IPS-15b (cell line): ENCODE data around the gene TWF2.

Experiments
- H3K27me3 ChIP-seq: one replicate; pipeline ENCODE4 v1.6.1; 2013; ENCODE audit warnings: low read length; ENCODE audit not compliant: control insufficient read depth, insufficient read depth
- H3K36me3 ChIP-seq: one replicate; pipeline ENCODE4 v1.6.1; 2013; ENCODE audit warnings: low read length; ENCODE audit not compliant: control insufficient read depth, insufficient read depth
- H3K4me1 ChIP-seq: one replicate; pipeline ENCODE4 v1.6.1; 2013; ENCODE audit warnings: mild to moderate bottlenecking, low read length; ENCODE audit not compliant: control insufficient read depth, insufficient read depth
- H3K4me3 ChIP-seq: one replicate; pipeline ENCODE4 v1.5.1; 2013; ENCODE audit warnings: low read depth, low read length
- H3K9ac ChIP-seq: one replicate; pipeline ENCODE4 v1.6.1; 2013; ENCODE audit warnings: low read depth, mild to moderate bottlenecking, low read length
- H3K9me3 ChIP-seq: one replicate; pipeline ENCODE4 v1.6.1; 2013; ENCODE audit warnings: mild to moderate bottlenecking, low read length; ENCODE audit not compliant: control insufficient read depth, insufficient read depth

Gene TWF2

GRCh38 chr3:52256622-52257021, 17.7 kb upstream of the TWF2 start:
- Histone ChIP-seq H3K36me3 (peaks cover 59% of the 10 kb centered on the region), H3K9ac (no peak overlapping the region), H3K4me1 (no peaks in the 10 kb centered on the region)

GRCh38 chr3:52256159-52256558, 17.2 kb upstream of the TWF2 start:
- no peak overlapping the region for H3K4me3 ChIP-seq
- H3K4me1 ChIP-seq: no peaks in the 10 kb centered on the region
- H3K9ac ChIP-seq: no peak overlapping the region
- H3K36me3 ChIP-seq: peaks cover 60% of the 10 kb centered on the region
- H3K9me3 ChIP-seq: no peaks in the 10 kb centered on the region
- H3K27me3 ChIP-seq: no peaks in the 10 kb centered on the region

More at GRCh38 chr3:52256622-52257021, 17.7 kb upstream of the TWF2 start:
- Histone ChIP-seq H3K9me3 (no peaks in the 10 kb centered on the region), H3K4me3 (no peak overlapping the region), H3K27me3 (no peaks in the 10 kb centered on the region)

- Histone ChIP-seq H3K9me3 (no peaks in the 10 kb centered on the region), H3K36me3 (peaks cover 53% of the 10 kb centered on the region), H3K4me3 (no peak overlapping the region), H3K9ac (no peak overlapping the region), H3K4me1 (no peaks in the 10 kb centered on the region), H3K27me3 (no peaks in the 10 kb centered on the region)
Measured at GRCh38 chr3:52254608-52255007, 15.7 kb upstream of the TWF2 start.

GRCh38 chr3:52253314-52254304, 14.7 kb upstream of the TWF2 start:
- H3K4me1 ChIP-seq: no peaks in the 10 kb centered on the region
- peaks cover 53% of the 10 kb centered on the region for H3K36me3 ChIP-seq
- no peaks in the 10 kb centered on the region for H3K27me3 ChIP-seq
- H3K4me3 ChIP-seq: no peak overlapping the region
- H3K9ac ChIP-seq: no peak overlapping the region
- no peaks in the 10 kb centered on the region for H3K9me3 ChIP-seq

GRCh38 chr3:52250122-52250521, 11.2 kb upstream of the TWF2 start:
- peaks cover 3% of the 10 kb centered on the region for H3K4me1 ChIP-seq
- peaks cover 24% of the 10 kb centered on the region for H3K36me3 ChIP-seq
- H3K4me3 ChIP-seq: no peak overlapping the region
- no peak overlapping the region for H3K9ac ChIP-seq
- H3K27me3 ChIP-seq: peaks cover 14% of the 10 kb centered on the region
- no peaks in the 10 kb centered on the region for H3K9me3 ChIP-seq

- Histone ChIP-seq H3K9me3 (no peaks in the 10 kb centered on the region), H3K4me1 (peaks cover 3% of the 10 kb centered on the region), H3K4me3 (no peak overlapping the region), H3K27me3 (peaks cover 18% of the 10 kb centered on the region), H3K9ac (no peak overlapping the region), H3K36me3 (peaks cover 24% of the 10 kb centered on the region)
Measured at GRCh38 chr3:52249683-52250082, 10.7 kb upstream of the TWF2 start.

GRCh38 chr3:52248816-52249547, 10.0 kb upstream of the TWF2 start:
- Histone ChIP-seq H3K36me3 (peaks cover 23% of the 10 kb centered on the region), H3K9ac (no peak overlapping the region), H3K9me3 (no peaks in the 10 kb centered on the region), H3K4me3 (no peak overlapping the region), H3K4me1 (peaks cover 3% of the 10 kb centered on the region), H3K27me3 (peaks cover 25% of the 10 kb centered on the region)

GRCh38 chr3:52248165-52248541, 9.2 kb upstream of the TWF2 start:
- Histone ChIP-seq H3K4me1 (peaks cover 3% of the 10 kb centered on the region), H3K27me3 (peaks cover 29% of the 10 kb centered on the region), H3K9ac (no peak overlapping the region), H3K36me3 (peaks cover 19% of the 10 kb centered on the region), H3K9me3 (no peaks in the 10 kb centered on the region), H3K4me3 (no peak overlapping the region)

GRCh38 chr3:52247409-52248164, 8.6 kb upstream of the TWF2 start:
- Histone ChIP-seq H3K4me3 (no peak overlapping the region), H3K9me3 (no peaks in the 10 kb centered on the region), H3K9ac (no peak overlapping the region), H3K4me1 (peaks cover 3% of the 10 kb centered on the region), H3K36me3 (peaks cover 19% of the 10 kb centered on the region), H3K27me3 (peaks cover 29% of the 10 kb centered on the region)

GRCh38 chr3:52246728-52247408, 7.9 kb upstream of the TWF2 start:
- H3K36me3 ChIP-seq: peaks cover 16% of the 10 kb centered on the region
- peaks cover 3% of the 10 kb centered on the region for H3K4me1 ChIP-seq
- no peak overlapping the region for H3K4me3 ChIP-seq
- no peaks in the 10 kb centered on the region for H3K9me3 ChIP-seq
- H3K9ac ChIP-seq: no peak overlapping the region
- H3K27me3 ChIP-seq: peaks cover 29% of the 10 kb centered on the region

GRCh38 chr3:52246264-52246620, 7.3 kb upstream of the TWF2 start:
- no peaks in the 10 kb centered on the region for H3K9me3 ChIP-seq
- H3K4me3 ChIP-seq: peak overlapping the region; percentile 65
- H3K4me1 ChIP-seq: peaks cover 3% of the 10 kb centered on the region
- H3K36me3 ChIP-seq: peaks cover 10% of the 10 kb centered on the region
- no peak overlapping the region for H3K9ac ChIP-seq
- H3K27me3 ChIP-seq: peaks cover 29% of the 10 kb centered on the region
